Measurements from ENCODE around the gene ZNHIT3.

ZNHIT3 gene

GRCh38 chr17:36512641-36513040 is 26.2 kb downstream of the ZNHIT3 start:
- no peaks in the 10 kb centered on the region for H3K4me1 Mint-ChIP-seq (ENCODE audit: low read depth)
- H3K4me3 Mint-ChIP-seq = no peak overlapping the region
- H3K27me3 Mint-ChIP-seq = no peaks in the 10 kb centered on the region
- no peak overlapping the region for H3K27ac Mint-ChIP-seq
- H3K9me3 Mint-ChIP-seq = no peaks in the 10 kb centered on the region
- H3K36me3 Mint-ChIP-seq (ENCODE audit: low read depth) = peaks cover 100% of the 10 kb centered on the region
- DNase-seq = no peak

- H3K9me3 Mint-ChIP-seq = no peaks in the 10 kb centered on the region
- H3K27me3 Mint-ChIP-seq = no peaks in the 10 kb centered on the region
- DNase-seq = peak; percentile 27
- no peaks in the 10 kb centered on the region for H3K4me1 Mint-ChIP-seq (ENCODE audit: low read depth)
- no peak overlapping the region for H3K27ac Mint-ChIP-seq
- H3K36me3 Mint-ChIP-seq (ENCODE audit: low read depth) = peaks cover 98% of the 10 kb centered on the region
- H3K4me3 Mint-ChIP-seq = no peak overlapping the region
Observed at GRCh38 chr17:36514856-36515255, 28.4 kb downstream of the ZNHIT3 start.

GRCh38 chr17:36515837-36516236 is 29.4 kb downstream of the ZNHIT3 start:
- Mint-ChIP-seq H3K4me1 (ENCODE audit: low read depth) (no peaks in the 10 kb centered on the region), H3K36me3 (ENCODE audit: low read depth) (peaks cover 98% of the 10 kb centered on the region), H3K4me3 (no peak overlapping the region), H3K27me3 (no peaks in the 10 kb centered on the region), H3K27ac (no peak overlapping the region), H3K9me3 (no peaks in the 10 kb centered on the region)
- DNase-seq = peak; percentile 22

- peaks cover 89% of the 10 kb centered on the region for H3K36me3 Mint-ChIP-seq (ENCODE audit: low read depth)
- H3K9me3 Mint-ChIP-seq = no peaks in the 10 kb centered on the region
- peaks cover 29% of the 10 kb centered on the region for H3K4me1 Mint-ChIP-seq (ENCODE audit: low read depth)
- H3K27ac Mint-ChIP-seq = no peak overlapping the region
- H3K27me3 Mint-ChIP-seq = no peaks in the 10 kb centered on the region
- H3K4me3 Mint-ChIP-seq = no peak overlapping the region
- DNase-seq = no peak
Observed at GRCh38 chr17:36523113-36523512, 36.6 kb downstream of the ZNHIT3 start.

- Mint-ChIP-seq H3K36me3 (ENCODE audit: low read depth) (peaks cover 91% of the 10 kb centered on the region), H3K4me3 (no peak overlapping the region), H3K27me3 (no peaks in the 10 kb centered on the region), H3K4me1 (ENCODE audit: low read depth) (peaks cover 33% of the 10 kb centered on the region), H3K27ac (peak overlapping the region; percentile 86), H3K9me3 (no peaks in the 10 kb centered on the region)
- peak; percentile 51 for DNase-seq
Observed at GRCh38 chr17:36524428-36524876, 38.0 kb downstream of the ZNHIT3 start.

- no peak for DNase-seq
- H3K4me3 Mint-ChIP-seq = no peak overlapping the region
- peaks cover 33% of the 10 kb centered on the region for H3K4me1 Mint-ChIP-seq (ENCODE audit: low read depth)
- H3K9me3 Mint-ChIP-seq = no peaks in the 10 kb centered on the region
- H3K36me3 Mint-ChIP-seq (ENCODE audit: low read depth) = peaks cover 91% of the 10 kb centered on the region
- H3K27me3 Mint-ChIP-seq = no peaks in the 10 kb centered on the region
- H3K27ac Mint-ChIP-seq = peak overlapping the region; percentile 86
Observed at GRCh38 chr17:36525113-36525512, 38.6 kb downstream of the ZNHIT3 start.

GRCh38 chr17:36525888-36526287 is 39.4 kb downstream of the ZNHIT3 start:
- no peaks in the 10 kb centered on the region for H3K9me3 Mint-ChIP-seq
- H3K27me3 Mint-ChIP-seq = no peaks in the 10 kb centered on the region
- DNase-seq = no peak
- H3K4me1 Mint-ChIP-seq (ENCODE audit: low read depth) = peaks cover 33% of the 10 kb centered on the region
- H3K27ac Mint-ChIP-seq = peak overlapping the region; percentile 37
- peaks cover 89% of the 10 kb centered on the region for H3K36me3 Mint-ChIP-seq (ENCODE audit: low read depth)
- H3K4me3 Mint-ChIP-seq = no peak overlapping the region

- DNase-seq = no peak
- Mint-ChIP-seq H3K27ac (no peak overlapping the region), H3K27me3 (no peaks in the 10 kb centered on the region), H3K4me1 (ENCODE audit: low read depth) (peaks cover 45% of the 10 kb centered on the region), H3K9me3 (no peaks in the 10 kb centered on the region), H3K36me3 (ENCODE audit: low read depth) (peaks cover 90% of the 10 kb centered on the region), H3K4me3 (no peak overlapping the region)
Observed at GRCh38 chr17:36527621-36528250, 41.3 kb downstream of the ZNHIT3 start.

GRCh38 chr17:36529121-36529520 is 42.6 kb downstream of the ZNHIT3 start:
- no peak for DNase-seq

GRCh38 chr17:36532435-36532975 is 46.0 kb downstream of the ZNHIT3 start:
- peaks cover 46% of the 10 kb centered on the region for H3K4me1 Mint-ChIP-seq (ENCODE audit: low read depth)
- no peaks in the 10 kb centered on the region for H3K27me3 Mint-ChIP-seq
- no peak for DNase-seq
- peak overlapping the region; percentile 98 for H3K4me3 Mint-ChIP-seq
- no peaks in the 10 kb centered on the region for H3K9me3 Mint-ChIP-seq
- H3K27ac Mint-ChIP-seq = peak overlapping the region; percentile 100
- peaks cover 95% of the 10 kb centered on the region for H3K36me3 Mint-ChIP-seq (ENCODE audit: low read depth)

More at GRCh38 chr17:36529121-36529520, 42.6 kb downstream of the ZNHIT3 start:
- Mint-ChIP-seq H3K36me3 (ENCODE audit: low read depth) (peaks cover 94% of the 10 kb centered on the region), H3K27me3 (no peaks in the 10 kb centered on the region), H3K4me1 (ENCODE audit: low read depth) (peaks cover 56% of the 10 kb centered on the region), H3K9me3 (no peaks in the 10 kb centered on the region), H3K4me3 (no peak overlapping the region), H3K27ac (peak overlapping the region; percentile 70)

GRCh38 chr17:36533935-36534839 is 47.7 kb downstream of the ZNHIT3 start:
- no peaks in the 10 kb centered on the region for H3K27me3 Mint-ChIP-seq
- DNase-seq = no peak
- no peaks in the 10 kb centered on the region for H3K9me3 Mint-ChIP-seq
- peaks cover 94% of the 10 kb centered on the region for H3K36me3 Mint-ChIP-seq (ENCODE audit: low read depth)
- peak overlapping the region; percentile 98 for H3K4me3 Mint-ChIP-seq
- H3K4me1 Mint-ChIP-seq (ENCODE audit: low read depth) = peaks cover 52% of the 10 kb centered on the region
- H3K27ac Mint-ChIP-seq = peak overlapping the region; percentile 100

- peaks cover 91% of the 10 kb centered on the region for H3K36me3 Mint-ChIP-seq (ENCODE audit: low read depth)
- peak within 1 kb of the TSS; percentile 98 for H3K4me3 Mint-ChIP-seq
- H3K27ac Mint-ChIP-seq = peak within 1 kb of the TSS; percentile 100
- no peaks in the 10 kb centered on the region for H3K27me3 Mint-ChIP-seq
- no peaks in the 10 kb centered on the region for H3K9me3 Mint-ChIP-seq
- DNase-seq = peak; percentile 95
- peaks cover 55% of the 10 kb centered on the region for H3K4me1 Mint-ChIP-seq (ENCODE audit: low read depth)
Observed at GRCh38 chr17:36534840-36535668, 48.6 kb downstream of the ZNHIT3 start, which contains the start of the genes MYO19 and PIGW. Gene MYO19 (minus strand): TSS chr17:36534868. CDS start chr17:36532538, 2,330 bp downstream. Gene PIGW (plus strand): TSS chr17:36534987. CDS start chr17:36537102, 2,115 bp downstream.

- H3K27me3 Mint-ChIP-seq = no peaks in the 10 kb centered on the region
- peaks cover 56% of the 10 kb centered on the region for H3K4me1 Mint-ChIP-seq (ENCODE audit: low read depth)
- DNase-seq = no peak
- peak overlapping the region; percentile 100 for H3K27ac Mint-ChIP-seq
- no peaks in the 10 kb centered on the region for H3K9me3 Mint-ChIP-seq
- H3K4me3 Mint-ChIP-seq = peak overlapping the region; percentile 98
- peaks cover 88% of the 10 kb centered on the region for H3K36me3 Mint-ChIP-seq (ENCODE audit: low read depth)
Observed at GRCh38 chr17:36535669-36536081, 49.2 kb downstream of the ZNHIT3 start.

GRCh38 chr17:36540696-36541095 is 54.2 kb downstream of the ZNHIT3 start:
- peak overlapping the region; percentile 26 for H3K27ac Mint-ChIP-seq
- H3K9me3 Mint-ChIP-seq = no peaks in the 10 kb centered on the region
- no peak for DNase-seq
- H3K4me1 Mint-ChIP-seq (ENCODE audit: low read depth) = peaks cover 45% of the 10 kb centered on the region
- peaks cover 63% of the 10 kb centered on the region for H3K36me3 Mint-ChIP-seq (ENCODE audit: low read depth)
- no peak overlapping the region for H3K4me3 Mint-ChIP-seq
- no peaks in the 10 kb centered on the region for H3K27me3 Mint-ChIP-seq
